NOMO-1 treated with dmso at 0.1 percent for 144 hours (cell line): Measurements from ENCODE around the gene UBE2M.
"Not testable (repeated sequence)": the region's sequence is repeated elsewhere in the genome, so short reads cannot be mapped to it uniquely, and the experiment has no call there.

Experiments used
- DNase-seq: peaks from one replicate; lab custom pipeline; 2025; ENCODE audit not compliant: unreplicated experiment; lab: John Stamatoyannopoulos, UW

Gene UBE2M

DNA sequence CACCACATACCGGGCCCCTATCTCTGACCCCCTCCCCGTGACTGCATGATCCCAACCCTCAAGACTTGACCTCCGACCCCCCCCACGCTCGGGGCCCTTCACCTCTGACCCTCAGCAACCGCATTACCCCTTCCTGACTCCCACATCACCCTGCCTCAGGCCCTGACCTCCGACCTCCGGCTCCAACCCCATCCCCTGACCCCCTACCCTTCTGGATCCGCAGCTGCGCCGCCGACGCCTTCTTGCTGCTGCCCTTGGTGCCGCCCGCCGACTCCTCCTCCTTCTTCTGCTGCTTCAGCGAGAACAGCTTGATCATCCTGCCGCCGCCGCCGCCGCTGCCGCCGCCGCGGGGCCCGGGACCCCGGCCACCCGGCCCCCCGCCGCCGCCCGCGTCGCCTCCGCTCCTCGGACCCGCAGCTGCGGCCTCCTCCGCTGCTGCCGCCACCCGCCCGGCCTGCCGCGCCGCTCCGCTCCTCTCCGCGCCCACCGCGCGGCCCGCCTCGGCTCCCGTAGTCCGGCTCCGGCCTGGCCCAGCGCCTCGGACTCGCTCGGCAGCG, at the start of gene UBE2M:
Gene UBE2M, minus strand, starts transcription at position 546 of the 557 bp plus-strand sequence. Its CDS starts 230 bp downstream, at position 316.
- no peak for DNase-seq

DNA sequence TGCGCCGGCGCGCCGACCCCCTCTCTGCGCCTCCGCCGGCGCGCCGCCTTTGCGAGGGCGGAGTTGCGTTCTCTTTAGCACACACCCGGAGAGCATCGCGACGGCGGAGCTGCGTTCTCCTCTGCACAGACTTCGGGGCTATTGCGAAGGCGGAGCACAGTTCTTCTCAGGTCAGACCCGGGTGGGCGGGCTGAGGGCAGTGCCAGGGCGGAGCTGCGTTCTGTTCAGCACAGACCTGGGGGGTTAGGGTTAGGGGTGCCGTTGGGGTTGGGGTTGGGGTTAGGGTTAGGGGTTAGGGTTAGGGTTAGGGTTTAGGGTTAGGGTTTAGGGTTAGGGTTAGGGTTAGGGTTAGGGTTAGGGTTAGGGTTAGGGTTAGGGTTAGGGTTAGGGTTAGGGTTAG, 48.8 kb upstream of the UBE2M start:
- not testable (repeated sequence) for DNase-seq

DNA sequence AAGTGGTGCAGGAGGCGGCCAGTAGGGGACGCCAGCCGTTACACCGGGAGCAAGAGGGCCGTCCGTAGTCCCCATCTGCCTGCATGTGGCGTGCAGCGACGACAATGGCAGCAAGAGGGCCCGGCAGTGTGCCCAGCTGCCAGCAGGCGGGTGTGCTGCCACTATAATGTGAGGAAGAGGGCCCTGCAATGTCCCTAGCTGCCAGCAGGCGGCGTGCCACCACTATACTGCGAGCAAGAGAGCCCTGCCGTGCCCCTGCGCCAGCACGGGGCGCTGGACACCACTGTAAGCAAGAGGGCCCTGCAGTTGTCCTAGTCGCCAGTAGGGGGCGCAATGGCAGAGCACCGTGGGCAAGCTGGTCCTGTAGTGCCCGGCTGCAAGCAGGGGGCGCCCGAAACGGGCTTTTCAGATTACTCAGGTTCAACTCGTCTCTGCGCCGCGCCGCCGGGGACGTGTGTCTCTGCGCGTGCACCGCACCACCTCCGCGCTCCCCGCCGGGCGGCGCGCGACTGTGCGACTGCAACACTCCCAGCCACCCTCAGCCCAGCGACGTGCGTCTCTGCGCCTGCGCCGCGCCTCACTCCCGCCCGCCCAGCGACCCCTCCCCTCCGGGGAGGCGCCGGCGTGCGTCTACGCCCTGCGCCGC, 48.0 kb upstream of the UBE2M start:
- DNase-seq: not testable (repeated sequence)

DNA sequence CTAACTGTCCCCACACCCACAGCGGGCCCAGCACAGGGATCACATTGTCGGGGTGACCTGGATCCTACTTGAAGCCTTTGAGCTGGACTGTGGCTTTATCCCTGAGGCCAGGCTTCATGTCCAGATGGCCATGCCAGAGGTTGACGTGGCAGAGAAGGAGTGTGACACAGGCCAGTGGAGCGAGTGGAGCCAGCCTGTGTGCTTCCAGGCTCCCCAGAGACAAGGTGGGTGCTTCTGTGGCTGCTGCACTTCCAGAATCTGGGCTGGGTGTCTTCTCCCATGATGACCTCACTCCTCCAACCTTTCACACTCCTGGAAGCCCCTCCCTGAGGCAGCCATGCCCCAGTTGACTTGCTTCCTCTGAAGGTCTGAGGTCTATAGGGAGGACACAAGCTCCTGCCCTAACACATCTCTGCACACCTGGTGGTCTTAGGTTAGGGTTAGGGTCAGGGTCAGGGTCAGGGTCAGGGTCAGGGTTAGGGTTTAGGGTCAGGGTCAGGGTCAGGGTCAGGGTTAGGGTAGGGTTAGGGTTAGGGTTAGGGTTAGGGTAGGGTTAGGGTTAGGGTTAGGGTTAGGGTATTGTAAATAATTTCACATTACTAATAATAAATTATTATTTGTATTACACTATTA, 27.8 kb upstream of the UBE2M start:
- no peak for DNase-seq

DNA sequence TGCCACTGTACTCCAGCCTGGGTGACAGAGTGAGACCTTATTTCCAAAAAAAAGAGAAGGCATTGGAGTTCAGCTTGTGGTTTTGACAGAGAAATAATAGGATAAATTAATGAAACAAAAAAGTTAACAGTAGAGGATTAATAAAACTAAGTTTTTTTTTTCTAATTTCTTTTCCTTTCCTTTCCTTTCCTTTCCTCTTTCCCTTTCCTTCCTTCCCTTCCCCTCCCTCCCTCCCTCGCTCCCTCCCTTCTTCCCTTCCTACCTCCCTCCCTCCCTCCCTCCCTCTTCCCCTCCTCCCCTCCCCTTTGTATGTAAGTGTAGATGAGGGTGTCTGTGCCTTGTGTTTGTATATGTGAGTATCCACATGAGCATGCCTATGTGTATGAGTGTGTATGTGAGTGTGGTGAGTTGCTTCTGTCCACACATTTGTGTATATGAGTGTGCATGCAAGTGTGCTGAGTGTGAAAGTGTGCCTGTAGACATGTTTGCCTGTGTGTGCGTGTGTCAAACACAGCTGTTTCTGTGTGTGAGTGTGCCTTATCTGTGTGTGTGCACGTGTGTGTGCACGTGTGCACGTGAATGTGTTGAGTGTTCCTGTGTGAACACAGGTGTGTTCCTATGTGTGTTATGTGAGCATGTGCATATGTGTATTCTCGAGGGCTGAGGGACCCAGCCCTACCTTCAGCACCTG, 27.2 kb upstream of the UBE2M start:
- DNase-seq: no peak

DNA sequence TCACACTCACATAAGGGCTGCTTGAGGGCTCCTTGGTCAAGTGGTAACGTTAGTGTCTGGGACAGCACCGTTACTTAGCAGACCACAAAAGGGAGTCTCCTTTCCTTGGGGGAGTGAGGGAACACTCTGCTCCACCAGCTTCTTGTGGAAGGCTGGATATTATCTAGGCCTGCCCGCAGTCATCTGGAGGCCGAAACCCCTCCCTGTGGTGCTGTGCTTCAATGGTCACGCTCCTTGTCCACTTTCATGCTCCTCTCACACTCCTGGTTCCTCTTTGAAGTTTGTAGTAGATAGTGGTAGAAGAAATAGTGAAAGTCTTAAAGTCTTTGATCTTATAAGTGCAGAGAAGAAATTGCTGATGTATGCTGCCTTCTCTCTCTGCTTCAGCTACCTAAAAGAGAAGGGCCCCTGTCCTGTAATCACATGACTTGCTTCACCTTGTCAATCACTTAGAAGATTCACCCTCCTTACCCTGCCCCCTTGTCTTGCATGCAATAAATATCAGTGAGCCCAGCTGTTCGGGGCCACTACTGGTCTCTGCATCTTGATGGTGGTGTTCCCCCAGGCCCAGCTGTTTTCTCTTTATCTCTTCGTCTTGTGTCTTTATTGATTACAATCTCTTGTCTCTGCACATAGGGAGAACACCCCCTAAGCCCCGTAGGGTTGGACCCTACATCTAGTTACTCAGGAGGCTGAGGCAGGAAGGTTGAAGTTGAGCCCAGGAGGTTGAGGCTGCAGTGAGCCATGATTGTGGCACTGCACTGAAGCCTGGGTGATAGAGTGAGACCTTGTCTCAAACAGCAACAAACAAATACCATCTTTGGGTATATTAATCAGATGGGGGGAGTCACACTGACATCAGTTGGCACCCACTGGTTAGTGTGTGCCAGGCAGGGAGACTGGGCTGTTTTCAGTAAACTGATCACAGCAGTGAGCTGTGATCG, 26.4 kb upstream of the UBE2M start:
- no peak for DNase-seq

DNA sequence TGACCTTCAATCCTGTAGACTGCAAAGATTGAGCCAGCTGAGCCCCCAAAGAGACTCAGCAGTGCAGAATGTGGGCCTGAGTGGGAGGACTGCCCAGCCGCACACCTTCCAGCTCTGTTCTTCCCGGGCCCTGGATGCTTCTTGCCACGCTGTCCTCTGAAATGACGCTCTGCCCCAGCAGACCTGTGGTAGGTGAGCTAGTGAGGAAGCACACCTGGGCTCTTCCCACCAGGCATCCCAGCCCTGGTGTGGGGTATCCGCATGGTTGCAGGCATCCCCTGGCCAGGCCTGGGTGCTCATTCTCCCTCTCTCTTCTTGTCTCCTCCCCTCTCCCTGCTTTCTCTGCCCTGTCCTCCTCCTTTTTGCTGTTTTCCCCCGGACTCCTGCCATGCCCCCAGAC, 24.6 kb upstream of the UBE2M start:
- no peak for DNase-seq

DNA sequence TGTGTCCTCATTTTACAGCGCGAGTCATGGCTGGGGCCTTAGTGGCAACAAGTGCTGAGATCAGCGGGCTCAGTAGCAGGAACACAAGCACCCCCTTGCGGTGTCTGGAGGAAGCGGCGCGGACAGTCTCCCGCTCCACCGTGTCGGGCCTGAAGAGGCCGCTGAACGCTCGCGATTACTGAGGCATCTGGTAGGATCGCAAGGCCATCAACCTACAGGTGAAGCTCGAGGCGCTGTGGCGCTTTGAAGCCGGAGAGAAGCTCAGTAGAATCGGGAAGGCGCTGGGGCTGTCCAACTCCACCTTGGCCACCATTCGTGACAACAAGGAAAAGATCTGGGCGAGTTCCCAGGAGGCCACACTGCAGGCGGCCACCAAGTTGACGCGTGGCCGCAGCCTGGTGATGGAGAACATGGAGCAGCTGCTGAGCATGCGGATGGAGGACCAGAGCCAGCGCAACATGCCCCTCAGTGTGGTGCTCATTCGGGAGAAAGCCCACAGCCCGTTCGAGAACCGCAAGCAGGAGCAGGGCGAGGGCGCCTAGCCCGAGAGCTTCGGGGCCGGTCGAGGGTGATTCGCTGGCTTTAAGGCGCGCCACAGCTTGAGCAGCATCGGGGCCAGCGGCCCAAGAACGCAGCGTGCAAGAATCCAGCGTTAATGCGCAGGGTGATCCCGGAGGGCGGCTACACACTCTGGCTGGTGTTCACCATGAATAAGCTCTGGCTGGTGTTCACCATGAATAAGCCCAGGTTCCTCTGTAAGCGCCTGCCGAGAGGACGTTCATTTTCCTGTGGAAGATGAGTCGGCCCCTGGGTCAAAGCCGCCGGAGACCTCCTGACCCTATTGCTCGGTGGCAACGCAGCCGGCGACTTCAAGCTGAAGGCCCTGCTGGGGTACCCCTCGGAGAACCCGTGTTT, 23.1 kb upstream of the UBE2M start:
- DNase-seq: no peak

DNA sequence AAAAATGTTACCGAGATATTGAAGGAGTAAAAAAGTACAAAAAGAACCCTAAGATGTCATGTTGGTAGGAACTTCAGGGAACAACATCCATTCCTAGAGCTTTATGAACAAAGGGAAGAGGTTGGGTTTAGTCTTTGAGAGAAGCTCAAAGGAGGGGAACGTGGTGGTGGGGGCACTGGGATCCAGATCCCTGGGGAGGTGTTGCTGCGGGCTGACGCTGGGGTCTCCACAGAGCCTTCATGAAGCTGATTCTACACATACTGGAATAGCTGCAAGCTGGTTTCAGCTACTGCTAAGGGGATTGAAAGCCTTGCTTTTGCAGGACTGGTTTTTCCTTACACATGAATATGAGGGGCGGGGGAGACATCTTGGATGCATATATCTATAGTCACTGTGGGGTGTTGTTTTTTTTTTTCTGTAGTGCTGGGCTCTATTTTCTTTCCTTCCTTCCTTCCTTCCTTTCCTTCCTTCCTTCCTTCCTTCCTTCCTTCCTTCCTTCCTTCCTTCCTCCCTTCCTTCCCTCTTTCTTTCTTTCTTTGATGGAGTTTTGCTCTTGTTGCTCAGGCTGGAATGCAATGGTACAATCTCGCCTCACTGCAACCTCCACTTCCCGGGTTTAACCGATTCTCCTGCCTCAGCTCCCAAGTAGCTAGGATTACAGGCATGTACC, 21.2 kb upstream of the UBE2M start:
- DNase-seq: no peak

DNA sequence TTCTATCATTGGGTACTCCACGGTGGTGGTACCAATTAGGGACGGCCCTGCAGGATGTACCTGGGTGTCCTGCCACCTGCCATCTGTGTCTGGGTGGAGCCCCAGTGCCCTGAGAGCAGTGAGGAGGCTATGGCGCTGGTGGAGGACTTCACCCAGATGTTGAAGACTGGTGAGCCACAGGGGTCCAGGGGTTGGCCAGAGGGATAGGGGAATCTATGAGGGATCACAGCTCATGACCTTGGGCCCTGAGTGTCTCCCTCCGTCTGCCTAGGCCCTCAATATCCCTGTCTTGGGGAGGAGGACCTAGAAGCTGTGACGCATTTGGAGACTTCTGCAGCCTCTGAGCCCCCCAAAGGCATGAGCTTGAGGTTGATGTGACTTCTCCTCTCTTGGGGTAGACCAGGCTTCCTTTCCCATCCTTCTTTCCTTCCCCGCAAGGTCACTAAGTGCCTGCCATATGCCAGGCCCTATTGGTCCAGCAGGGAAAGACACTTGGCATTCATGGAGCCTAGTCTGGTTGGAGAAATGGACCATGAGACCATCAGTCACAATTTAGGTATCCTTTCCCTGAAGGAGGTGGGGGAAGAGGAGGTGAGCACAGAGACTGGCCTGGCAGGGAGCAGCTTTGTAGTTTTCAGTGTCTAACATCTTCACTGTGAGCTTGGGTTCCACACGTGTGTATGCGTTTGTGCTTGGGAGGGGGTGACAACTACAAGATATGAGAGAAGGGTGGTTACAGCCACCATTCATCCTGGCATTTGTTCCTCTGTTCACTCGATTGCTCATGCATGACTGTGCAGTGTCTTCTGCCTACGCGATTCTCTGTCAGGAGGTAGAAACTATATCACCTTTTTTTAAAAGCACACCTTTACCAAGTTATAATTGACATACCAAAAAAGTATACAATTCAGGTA, 19.9 kb upstream of the UBE2M start:
- no peak for DNase-seq

DNA sequence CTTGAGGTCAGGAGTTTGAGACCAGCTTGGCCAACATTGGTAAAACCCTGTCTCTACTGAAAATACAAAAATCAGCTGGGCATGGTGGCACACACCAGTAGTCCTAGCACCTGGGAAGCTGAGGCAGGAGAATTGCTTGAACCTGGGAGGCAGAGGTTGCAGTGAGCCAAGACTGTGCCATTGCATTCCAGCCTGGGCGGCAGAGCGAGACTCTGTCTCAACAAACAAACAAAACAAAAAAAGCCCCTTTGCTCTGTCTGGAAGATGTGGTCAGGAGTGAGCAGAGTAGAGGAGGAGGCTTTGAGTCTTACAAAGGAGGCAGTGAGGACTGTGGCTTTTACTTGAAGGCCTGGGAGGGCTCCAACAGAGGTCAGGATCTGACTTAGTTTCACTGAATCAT, 19.2 kb upstream of the UBE2M start:
- not testable (repeated sequence) for DNase-seq

DNA sequence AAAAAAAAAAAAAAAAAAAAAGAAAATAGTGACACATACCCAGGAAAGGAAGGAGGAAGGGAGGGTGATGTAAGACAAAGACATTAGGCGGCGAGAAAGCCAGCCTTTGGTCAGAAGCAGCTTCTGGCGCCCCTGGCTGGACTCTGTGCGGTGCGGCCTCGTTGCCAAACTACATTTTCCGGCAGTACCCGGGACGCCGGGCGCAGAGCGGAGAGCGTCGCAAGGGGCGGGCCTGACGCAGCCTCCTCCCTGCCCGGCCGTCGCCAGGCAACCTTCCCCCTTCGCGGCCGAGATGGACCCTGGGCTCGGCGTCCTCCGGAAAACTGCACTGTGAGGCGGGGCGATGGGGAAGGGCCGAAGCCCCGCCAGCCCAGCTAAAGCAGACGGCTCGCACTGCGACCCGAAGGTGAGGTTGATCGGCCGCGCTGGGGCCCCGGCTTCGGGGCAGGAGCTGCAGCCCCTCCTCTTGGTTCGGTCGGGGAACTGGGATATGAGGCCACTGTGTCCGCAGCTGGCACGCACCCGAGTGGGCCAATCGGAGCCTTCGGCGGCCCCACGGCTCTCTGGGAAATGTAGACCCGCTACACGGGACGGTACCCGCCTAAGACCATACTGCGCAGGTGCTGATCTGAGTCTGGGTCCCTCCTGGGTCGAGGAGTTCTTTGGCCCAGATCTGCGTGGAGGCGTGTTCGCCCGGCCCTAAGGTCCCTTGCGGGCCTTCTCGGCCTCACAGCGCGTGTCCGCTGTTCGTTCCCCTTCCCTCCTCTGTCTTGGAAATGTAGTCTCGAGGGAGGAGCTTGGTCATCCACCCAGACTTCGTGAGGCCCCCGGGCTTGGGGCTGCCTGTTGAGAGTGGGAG, 17.0 kb upstream of the UBE2M start:
- no peak for DNase-seq

DNA sequence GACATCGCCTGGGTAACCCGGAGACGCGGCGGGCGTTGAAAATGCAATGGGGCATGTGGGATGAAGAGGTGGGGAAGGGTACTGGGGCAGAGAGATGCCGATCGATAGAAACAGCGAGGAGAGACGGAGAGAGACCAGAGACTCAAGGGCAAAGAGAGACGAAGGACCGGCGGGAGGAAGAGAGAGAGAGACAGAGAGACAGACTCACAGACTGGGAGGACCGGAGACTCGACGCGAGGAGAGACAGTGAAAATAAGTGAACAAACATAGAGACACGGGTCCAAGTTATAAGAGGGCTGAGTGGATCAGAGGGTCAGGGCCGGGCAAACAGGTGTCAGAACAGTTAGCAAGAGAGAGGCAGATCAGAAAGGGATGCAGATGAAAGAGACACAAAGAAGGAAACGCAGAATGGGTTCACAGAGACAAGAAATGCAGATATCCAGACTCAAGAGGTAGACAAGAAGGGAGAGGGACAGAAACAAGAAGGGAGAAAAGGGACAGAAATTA, 15.3 kb upstream of the UBE2M start:
- no peak for DNase-seq

DNA sequence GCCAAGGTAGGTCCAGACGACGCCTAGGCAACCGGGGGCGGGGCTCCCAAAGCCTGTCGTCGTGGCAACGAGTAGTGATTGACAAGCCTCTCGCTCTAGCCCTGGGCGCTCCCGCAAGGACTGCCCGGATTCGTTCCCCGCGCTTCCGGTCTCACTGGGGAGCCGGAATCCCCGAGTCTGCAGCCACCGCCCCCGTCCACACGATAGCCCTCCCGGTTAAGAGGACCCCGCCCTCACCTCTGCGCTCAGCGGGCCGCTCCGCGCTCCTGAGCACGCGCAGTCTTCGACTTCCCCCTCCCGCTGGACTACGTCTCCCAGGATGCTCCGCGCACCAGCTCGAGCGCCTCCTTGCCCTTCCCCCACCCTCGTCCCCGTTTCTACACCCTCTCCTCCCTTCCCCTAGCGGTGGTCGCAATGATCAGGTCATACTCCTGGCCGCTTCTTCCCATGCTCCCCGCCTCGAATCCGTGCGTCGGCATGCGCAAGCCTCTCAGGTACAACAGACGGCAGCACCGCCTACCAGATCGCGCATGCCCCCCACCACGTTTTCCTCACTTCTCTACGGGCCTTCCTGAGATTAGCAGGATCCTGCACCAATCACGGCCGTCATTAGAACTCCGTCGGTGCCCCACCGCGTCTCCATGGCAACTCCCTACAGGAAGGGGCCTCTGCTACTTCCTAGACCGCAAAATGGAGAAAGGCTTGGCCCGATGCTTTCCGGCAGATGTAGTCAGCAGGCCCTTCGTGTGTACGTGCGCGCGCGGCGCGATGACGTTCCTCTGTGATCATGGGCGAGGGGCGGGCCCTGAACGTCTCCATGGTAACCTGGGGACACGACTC, 14.6 kb upstream of the UBE2M start, which contains the start of gene MZF1:
Gene MZF1, minus strand, starts transcription at position 518 of the 840 bp plus-strand sequence. CDS start 1,946 bp downstream, outside the sequence.
- no peak for DNase-seq

DNA sequence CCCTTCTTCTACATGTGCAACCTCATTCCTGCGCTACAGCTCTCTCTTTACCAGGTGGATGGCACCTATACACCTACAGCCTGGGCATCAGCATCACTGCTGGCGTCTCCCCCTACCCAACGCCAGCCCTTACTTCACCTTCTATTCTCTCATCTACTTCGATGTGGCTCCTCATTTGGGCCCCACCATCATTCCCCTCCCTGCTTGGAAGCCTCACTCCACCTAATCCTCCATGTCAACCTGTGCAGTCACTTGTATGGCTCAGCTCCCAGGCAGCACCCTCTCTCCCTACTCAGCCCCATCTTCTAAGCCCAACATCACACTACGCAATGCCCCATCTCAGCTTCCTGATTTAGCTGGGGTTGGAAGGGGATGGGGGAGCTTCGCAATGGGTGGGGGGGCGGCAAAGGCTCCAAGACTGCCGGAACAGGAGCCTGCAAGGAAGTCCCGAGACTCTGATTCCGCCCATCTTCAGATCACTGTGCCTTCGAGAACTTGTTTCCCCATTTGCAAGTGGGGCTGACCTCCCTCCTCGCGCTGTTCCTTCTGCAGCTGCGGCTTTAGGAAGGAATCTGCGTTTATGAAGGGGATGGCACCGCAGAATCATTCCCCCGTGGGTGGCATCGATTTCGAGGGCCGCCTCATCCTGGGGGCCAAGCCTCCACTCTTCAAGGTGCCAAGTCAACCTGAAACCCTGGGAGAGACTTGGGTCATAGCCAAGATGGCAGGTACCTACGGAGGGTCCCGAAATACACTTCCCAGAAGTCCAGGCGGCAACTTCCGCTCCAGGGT, 13.8 kb upstream of the UBE2M start:
- no peak for DNase-seq
